H1 (cell line): Measurements from ENCODE around the gene RNF123. TPM values are rescaled to one million over a fixed set of nuclear protein-coding genes. Genes with fewer than 3 reads are reported as not detected.

Experiments
- CTCF ChIP-seq, 3 experiments: IDR thresholded peaks; 1 replicate in 2 of 3; 2 replicates in 1 of 3; pipeline versions ENCODE4 v1.5.1 to v1.6.1; 2011; ENCODE audit warnings: low read length in 3 of 3, mild to moderate bottlenecking in 3 of 3, inconsistent platforms in 2 of 3, low read depth in 1 of 3, moderate library complexity in 1 of 3; ENCODE audit not compliant: insufficient read depth in 1 of 3; ENCODE audit errors: control extremely low read depth in 1 of 3
- polyA plus RNA-seq, 7 experiments: library from polyadenylated mRNA; depleted of rRNA in 3 of 7; stranded (reverse) in 5 of 7; unstranded in 2 of 7; fragments of >200 nt in 5 of 7; fragments of 200-250 nt in 2 of 7; gene quantifications; 1 replicate in 5 of 7; 2 replicates in 1 of 7; 4 replicates in 1 of 7; pipeline versions ENCODE4 v1.2.1 to v1.2.3, GENCODE V29; 2011 to 2013; ENCODE audit warnings: missing spikeins in 2 of 7, mixed read lengths in 2 of 7
- total RNA-seq: library from RNA; stranded (reverse); fragmentation: NEBNext Ultra II Directional; extraction: Animal tissue kit (Norgen Biotek cat#: 25700); gene quantifications from 2 replicates; pipeline ENCODE4 v1.2.1, GENCODE V29; 2021

Gene RNF123
- total and polyA plus RNA-seq, 2 of the 8 experiments (the other 6 are each of a cell fraction or from before 2014, with no cell fraction given) = 30.5 to 57.7 TPM

- TF ChIP-seq CTCF (IDR thresholded peaks at IDR 0.05; ENCODE audit: control extremely low read depth in 1 of 3, insufficient read depth in 1 of 3, low read depth in 1 of 3, low read length in 3 of 3) = peak in 1 of 3 experiments; percentile 4; a peak in 1 of 4 replicates
Observed at GRCh38 chr3:49712631-49713317, 23.4 kb downstream of the RNF123 start (continued).
